ENCODE measurements around the gene ALMS1.

GRCh38 chr2:73640511-73640911 is 254.9 kb downstream of the ALMS1 start:
- TF ChIP-seq NRF1 (IDR thresholded peaks at IDR 0.05; ENCODE audit: low read depth, low read length) (no peak), FOXJ3 (CRISPR knock-in tag; IDR thresholded peaks at IDR 0.05) (no peak), FOSL2 (IDR thresholded peaks at IDR 0.05; ENCODE audit: borderline replicate concordance, low read depth) (no peak), EZH2phosphoT487 (IDR thresholded peaks at IDR 0.05; ENCODE audit: borderline replicate concordance, low read depth) (no peak), POLR2AphosphoS5 (IDR thresholded peaks at IDR 0.05; ENCODE audit: low read depth, low read length) (no peak), RCOR1 (IDR thresholded peaks at IDR 0.05; ENCODE audit: low read length) (no peak)
- TF ChIP-seq, protein P1, sequence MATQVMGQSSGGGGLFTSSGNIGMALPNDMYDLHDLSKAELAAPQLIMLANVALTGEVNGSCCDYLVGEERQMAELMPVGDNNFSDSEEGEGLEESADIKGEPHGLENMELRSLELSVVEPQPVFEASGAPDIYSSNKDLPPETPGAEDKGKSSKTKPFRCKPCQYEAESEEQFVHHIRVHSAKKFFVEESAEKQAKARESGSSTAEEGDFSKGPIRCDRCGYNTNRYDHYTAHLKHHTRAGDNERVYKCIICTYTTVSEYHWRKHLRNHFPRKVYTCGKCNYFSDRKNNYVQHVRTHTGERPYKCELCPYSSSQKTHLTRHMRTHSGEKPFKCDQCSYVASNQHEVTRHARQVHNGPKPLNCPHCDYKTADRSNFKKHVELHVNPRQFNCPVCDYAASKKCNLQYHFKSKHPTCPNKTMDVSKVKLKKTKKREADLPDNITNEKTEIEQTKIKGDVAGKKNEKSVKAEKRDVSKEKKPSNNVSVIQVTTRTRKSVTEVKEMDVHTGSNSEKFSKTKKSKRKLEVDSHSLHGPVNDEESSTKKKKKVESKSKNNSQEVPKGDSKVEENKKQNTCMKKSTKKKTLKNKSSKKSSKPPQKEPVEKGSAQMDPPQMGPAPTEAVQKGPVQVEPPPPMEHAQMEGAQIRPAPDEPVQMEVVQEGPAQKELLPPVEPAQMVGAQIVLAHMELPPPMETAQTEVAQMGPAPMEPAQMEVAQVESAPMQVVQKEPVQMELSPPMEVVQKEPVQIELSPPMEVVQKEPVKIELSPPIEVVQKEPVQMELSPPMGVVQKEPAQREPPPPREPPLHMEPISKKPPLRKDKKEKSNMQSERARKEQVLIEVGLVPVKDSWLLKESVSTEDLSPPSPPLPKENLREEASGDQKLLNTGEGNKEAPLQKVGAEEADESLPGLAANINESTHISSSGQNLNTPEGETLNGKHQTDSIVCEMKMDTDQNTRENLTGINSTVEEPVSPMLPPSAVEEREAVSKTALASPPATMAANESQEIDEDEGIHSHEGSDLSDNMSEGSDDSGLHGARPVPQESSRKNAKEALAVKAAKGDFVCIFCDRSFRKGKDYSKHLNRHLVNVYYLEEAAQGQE (IDR thresholded peaks at IDR 0.05; ENCODE audit: low read depth, low read length), result no peak
- TF ChIP-seq, protein P2, sequence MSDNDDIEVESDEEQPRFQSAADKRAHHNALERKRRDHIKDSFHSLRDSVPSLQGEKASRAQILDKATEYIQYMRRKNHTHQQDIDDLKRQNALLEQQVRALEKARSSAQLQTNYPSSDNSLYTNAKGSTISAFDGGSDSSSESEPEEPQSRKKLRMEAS (IDR thresholded peaks at IDR 0.05; ENCODE audit: low read depth), result no peak
- TF ChIP-seq, protein P3, sequence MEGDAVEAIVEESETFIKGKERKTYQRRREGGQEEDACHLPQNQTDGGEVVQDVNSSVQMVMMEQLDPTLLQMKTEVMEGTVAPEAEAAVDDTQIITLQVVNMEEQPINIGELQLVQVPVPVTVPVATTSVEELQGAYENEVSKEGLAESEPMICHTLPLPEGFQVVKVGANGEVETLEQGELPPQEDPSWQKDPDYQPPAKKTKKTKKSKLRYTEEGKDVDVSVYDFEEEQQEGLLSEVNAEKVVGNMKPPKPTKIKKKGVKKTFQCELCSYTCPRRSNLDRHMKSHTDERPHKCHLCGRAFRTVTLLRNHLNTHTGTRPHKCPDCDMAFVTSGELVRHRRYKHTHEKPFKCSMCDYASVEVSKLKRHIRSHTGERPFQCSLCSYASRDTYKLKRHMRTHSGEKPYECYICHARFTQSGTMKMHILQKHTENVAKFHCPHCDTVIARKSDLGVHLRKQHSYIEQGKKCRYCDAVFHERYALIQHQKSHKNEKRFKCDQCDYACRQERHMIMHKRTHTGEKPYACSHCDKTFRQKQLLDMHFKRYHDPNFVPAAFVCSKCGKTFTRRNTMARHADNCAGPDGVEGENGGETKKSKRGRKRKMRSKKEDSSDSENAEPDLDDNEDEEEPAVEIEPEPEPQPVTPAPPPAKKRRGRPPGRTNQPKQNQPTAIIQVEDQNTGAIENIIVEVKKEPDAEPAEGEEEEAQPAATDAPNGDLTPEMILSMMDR (IDR thresholded peaks at IDR 0.05), result no peak
- TF ChIP-seq, protein P4, sequence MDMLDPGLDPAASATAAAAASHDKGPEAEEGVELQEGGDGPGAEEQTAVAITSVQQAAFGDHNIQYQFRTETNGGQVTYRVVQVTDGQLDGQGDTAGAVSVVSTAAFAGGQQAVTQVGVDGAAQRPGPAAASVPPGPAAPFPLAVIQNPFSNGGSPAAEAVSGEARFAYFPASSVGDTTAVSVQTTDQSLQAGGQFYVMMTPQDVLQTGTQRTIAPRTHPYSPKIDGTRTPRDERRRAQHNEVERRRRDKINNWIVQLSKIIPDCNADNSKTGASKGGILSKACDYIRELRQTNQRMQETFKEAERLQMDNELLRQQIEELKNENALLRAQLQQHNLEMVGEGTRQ (IDR thresholded peaks at IDR 0.05; ENCODE audit: borderline replicate concordance, low read depth, low read length), result no peak
